GM18907 (cell line): ENCODE data around the gene DDX3X.

Experiments used
- ATAC-seq: cut with Tn5 transposase; IDR thresholded peaks from one replicate; pipeline ENCODE4 v1.9.1; 2021; ENCODE audit warnings: mild to moderate bottlenecking, moderate library complexity; ENCODE audit not compliant: unreplicated experiment

The DDX3X gene

DNA sequence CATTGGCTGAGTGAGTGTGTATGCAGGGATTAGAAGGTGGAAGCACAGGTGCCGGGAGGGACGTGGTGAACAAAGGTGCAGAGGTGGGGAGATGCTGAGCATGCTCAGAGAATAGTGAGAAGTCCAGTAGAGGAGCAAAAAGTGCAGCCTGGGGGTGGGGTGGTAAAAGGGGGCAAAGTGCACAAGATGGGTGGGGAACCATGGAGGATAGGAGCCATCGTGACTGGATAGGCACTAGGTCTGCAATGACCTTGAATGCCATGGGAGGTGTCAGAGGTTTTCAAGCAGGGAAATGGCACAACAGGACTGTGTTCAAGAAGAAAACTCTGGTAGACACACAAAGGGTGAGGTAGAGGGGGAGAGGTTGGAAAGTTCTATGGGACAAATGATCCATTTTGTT is 6.6 kb upstream of the DDX3X start:
- no peak for ATAC-seq

DNA sequence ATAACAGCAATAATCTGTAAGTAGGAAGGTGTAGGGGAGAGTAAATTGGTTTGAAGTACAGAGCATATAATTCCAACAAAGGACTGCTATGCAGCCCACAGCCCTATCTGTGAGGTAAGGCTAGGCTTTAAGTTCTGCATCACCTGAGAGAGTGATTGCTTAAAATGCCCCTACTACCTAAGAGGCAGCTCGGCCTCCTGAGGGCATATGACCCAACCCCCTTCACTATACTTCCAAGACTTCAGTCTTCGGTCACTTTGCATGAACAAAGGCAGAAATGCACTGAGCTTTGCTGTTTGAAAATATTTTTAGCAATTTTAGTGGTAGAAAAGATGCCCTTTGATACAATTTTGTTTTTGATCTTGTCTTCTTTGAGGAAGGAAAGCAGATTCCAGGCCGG is 4.9 kb upstream of the DDX3X start:
- no peak for ATAC-seq

DNA sequence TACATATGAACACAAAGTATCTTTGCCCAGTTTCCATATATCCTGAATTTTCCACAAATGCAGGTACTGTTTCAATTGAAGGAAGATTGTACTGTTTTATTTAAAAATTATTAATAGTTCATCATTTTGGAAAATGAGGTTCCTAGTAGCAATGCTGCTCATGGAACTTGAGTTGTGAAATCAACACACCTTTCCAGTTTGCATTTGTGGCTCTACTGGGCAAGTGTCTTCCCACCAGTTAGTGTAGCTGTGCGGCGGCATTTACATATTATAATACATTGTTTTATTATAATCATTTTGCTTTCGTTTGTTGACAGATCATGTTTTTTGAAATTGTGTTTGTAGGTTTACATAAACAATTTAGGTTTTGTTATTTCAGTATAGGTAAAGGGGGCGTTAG is 2.0 kb upstream of the DDX3X start:
- ATAC-seq = no peak

DNA sequence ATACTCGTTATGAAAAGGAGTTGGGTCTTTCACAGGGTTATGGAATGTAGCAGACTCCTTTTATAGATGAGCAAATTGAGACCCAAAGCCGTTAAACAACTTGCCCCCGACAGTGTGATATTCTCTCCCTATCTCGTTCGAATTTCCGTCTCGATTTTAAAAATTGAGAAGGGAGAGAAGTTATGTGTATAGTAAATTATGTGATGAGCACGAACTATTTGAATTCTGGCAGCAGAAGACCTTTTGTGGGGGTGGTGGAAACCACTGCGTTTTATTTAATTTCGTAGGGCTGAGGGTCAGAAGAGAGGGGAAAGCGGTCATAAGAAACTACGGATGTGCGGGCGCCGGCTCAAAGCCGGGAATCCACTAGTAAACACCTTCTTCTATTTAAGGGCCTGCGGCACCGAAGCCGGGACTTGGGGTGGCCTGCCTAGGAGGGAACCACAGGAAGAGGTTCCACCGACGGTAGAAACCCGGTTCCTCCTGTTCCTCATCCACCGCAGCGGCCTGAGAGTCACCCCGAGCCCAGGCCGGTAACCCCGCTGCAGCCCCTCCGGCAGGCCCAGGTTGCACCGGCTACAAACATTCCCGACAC is 1.5 kb upstream of the DDX3X start:
- peak; percentile 19 for ATAC-seq

DNA sequence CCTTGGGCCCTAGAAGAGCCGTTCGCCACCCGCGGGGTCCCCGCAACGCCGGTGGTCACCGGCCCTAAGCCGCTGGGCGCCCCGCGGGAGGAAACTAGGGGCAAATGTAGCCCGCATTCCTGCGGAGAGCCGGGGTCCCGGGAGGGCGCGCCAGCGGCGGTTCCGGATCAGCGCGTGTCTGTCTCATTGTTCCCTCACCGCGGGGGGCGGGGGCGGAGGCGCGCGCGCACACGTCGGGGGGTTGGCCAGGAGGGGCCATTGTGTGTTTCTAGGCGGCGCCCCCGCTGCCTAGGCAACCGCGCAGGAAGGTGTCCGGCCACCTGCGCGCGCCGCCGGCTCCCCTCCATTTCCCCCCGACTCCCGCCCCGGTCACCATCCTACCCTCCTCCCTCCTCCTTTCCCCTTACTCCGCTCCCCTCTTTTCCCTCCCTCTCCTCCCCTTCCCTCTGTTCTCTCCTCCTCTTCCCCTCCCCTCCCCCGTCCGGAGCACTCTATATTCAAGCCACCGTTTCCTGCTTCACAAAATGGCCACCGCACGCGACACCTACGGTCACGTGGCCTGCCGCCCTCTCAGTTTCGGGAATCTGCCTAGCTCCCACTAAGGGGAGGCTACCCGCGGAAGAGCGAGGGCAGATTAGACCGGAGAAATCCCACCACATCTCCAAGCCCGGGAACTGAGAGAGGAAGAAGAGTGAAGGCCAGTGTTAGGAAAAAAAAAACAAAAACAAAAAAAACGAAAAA is 789 bp upstream of the DDX3X start:
- ATAC-seq = peak; percentile 52

DNA sequence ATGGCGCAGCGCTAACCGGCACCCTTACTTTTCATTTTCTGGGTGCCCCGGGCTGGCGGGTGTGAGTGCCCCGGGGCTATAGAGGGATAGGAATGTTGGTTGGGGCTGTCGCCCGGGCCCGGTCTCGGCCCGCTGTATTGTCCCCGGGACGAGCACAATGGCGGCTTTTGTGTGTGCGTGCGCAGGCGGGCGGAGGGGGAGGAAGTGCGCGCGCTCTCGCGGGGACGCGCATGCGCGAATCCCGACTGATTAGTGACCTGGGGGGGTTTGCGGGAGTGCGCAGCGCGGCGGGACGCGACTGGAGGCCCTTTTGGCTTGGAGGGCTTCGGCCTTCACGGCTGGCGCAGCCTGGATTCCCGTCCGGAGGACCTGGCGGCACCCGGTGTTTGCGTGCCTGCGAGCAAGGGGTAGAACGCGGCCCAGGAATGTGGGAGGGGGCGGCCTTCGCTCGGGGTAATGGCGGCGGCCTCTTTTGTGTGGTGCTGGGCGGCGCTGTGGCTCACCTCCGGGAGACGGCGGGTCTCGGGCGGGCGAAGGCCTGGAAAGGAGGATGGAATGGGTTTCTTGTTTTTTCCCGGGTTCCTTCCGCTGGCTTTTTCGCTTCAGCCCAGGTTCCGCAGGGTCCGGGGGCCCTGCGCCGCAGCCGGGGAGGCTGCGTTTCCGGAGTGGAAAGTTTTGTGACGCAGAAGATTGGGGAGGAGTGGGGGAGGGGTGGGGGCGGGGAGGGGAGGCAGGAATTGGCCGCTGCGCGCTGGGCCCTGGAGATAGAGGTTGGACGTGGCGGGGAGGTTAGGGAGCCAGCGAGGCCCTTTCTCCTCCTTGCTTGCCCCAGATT is 618 bp downstream of the DDX3X start:
- peak; percentile 32 for ATAC-seq

DNA sequence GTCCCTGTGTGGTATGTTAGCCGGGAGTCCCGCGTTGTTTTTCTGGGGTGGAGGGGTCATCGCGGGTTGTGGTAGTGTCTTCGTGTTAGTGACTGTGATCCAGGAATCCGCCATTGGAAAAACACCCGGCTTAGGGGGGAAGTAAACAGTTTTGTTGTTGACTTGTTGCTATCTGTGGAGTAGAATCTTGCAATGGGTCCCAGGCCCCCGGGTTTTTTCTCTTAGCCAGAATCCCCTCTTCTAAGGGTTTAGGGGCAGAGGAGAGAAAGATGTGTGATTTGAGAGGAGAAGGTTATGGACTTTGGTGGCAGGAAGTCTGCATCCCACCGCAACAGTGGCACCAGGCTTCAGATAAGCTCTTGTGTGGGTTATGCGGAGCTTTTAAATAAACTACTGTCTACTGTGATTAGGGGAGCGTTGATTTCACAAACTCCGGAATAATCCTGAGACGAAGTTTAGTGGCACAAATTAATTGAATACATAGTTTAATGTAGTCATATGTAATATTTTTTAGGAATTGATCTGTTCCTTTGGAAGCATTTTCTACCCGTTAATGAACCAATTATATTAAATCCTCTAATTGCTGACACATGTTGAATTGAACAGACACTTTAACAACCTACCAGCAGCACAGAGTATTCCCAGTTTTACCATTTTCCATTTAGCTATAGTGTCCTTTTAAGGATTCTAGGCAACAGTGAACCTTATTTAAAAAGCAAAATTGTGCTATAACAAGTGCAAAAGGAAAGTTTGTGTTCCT is 1.4 kb downstream of the DDX3X start:
- ATAC-seq = no peak

DNA sequence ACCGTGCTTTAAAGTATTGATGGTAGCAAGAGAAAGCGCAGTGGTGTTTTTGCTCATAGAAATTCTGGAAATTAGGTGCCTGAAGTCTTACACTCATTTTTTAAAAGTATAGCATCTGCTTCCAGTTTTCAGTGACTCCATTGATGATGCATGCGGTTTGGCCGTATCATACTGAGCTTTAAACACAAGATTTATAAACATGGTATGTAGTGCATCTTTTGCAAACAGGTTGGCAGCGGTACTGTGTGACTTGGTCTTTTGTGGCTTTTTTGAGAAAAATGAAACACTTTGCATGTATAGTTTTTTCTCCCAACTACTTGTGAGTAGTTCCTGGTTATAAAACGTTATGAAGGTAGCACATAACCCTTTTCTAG is 2.0 kb downstream of the DDX3X start:
- no peak for ATAC-seq

DNA sequence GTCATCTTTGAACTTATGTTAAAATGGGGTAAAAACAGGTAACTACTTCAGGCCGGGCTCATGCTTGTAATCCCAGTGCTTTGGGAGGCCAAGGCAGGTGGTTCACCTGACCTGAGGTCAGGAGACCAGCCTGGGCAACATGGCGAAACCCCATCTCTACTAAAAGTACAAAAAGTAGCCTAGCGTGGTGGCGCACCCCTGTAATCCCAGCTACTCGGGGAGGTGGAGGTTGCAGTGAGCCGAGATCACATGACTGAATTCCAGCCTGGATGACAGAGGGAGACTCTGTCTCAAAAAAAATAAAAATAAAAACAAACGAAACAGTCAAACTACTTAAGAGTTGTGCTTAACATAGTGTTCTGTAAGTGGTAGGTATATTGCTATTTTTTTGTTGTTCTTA is 2.5 kb downstream of the DDX3X start:
- no peak for ATAC-seq

DNA sequence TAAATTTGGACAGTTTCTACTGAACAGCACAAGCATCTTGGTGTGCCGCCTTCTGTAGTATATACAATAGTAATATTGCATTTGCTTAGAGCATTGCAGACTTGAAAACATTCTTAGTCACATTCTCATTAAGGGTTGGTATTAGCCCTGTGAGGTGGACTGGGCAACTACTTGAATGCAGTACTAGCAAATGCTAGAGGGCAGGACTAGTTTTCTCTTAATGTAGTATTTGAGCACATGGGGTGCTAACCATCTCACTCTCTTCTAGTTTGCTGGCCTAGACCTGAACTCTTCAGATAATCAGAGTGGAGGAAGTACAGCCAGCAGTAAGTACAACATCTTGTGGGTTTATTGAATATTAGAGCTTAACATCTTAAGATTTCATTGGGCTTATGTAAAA is 3.2 kb downstream of the DDX3X start:
- no peak for ATAC-seq

DNA sequence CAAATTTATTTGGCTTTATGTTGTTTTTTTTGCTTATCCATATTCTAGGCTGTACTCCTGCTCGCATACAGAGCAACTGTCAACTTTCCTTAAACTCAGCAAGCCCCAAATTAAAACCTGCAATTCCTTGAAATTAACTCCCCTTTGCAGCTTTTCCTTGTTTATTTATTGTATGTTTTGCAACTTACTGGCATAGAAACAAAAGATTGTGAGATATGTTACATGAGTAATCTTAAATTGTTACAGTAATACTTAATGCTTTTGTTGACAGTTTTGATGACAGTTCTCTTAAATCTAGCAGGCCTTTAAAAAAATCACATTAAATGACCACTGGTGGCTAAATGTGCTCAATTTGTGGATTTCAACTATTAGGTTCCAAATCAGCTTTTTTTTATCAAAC is 4.5 kb downstream of the DDX3X start:
- no peak for ATAC-seq

DNA sequence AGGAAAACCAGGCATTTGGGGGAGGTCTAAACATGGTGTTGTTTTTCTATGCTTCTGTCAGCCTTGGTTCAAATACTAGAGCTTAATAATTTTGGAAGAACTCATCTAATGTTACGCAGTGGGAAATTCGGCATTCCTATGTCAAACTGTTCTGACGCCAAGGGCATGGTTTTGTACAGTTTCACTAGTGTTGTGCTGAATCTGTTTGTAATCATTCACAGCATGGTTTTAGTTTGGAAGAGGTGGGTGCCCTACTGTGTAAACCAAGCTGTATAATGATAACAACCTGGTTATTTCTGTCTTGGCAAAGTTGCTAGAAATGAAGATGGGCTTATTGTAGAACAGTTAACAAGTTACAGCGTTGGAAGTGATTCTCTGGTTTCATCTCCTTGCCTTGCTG is 5.2 kb downstream of the DDX3X start:
- no peak for ATAC-seq

DNA sequence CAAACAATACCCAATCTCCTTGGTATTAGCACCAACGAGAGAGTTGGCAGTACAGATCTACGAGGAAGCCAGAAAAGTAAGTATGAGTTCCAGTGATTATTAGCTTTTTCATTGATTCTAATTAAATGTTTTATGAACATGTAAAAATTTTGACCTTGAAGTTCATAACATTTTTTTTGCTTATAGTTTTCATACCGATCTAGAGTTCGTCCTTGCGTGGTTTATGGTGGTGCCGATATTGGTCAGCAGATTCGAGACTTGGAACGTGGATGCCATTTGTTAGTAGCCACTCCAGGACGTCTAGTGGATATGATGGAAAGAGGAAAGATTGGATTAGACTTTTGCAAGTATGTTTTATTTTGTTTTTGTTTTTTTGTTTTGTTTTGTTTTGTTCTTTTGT is 10.1 kb downstream of the DDX3X start:
- no peak for ATAC-seq

DNA sequence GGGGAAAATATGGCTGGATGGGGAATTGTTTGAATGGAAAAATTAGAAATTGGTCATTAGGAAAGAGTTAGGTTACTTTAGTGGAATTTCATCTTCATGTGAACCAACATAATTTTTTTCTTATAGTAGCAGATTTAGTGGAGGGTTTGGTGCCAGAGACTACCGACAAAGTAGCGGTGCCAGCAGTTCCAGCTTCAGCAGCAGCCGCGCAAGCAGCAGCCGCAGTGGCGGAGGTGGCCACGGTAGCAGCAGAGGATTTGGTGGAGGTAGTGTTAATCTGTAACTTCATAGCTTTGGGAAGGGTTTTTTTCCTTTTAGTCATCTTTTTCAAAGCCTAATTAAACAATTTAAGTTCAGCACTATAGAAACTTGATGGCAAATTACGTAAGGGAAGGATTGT is 13.2 kb downstream of the DDX3X start:
- ATAC-seq = no peak

DNA sequence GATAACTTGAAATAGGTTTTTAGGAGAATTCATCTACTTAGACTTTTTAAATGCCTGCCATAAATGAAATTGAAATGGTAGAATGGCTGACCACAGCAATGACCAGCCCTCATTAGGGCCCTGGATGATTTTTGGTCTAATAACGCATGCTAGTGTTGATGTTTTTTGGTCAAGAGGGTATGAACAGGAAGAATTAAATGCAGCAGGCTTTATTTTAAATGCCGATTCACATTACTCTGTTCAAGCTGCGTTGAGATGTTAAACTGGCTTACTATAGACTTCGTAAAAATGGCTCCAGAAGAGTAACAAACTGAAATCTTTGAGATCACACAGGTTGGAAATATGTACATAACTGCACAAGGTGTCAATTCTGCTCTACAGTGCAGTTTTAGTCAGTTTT is 14.6 kb downstream of the DDX3X start:
- ATAC-seq = no peak

DNA sequence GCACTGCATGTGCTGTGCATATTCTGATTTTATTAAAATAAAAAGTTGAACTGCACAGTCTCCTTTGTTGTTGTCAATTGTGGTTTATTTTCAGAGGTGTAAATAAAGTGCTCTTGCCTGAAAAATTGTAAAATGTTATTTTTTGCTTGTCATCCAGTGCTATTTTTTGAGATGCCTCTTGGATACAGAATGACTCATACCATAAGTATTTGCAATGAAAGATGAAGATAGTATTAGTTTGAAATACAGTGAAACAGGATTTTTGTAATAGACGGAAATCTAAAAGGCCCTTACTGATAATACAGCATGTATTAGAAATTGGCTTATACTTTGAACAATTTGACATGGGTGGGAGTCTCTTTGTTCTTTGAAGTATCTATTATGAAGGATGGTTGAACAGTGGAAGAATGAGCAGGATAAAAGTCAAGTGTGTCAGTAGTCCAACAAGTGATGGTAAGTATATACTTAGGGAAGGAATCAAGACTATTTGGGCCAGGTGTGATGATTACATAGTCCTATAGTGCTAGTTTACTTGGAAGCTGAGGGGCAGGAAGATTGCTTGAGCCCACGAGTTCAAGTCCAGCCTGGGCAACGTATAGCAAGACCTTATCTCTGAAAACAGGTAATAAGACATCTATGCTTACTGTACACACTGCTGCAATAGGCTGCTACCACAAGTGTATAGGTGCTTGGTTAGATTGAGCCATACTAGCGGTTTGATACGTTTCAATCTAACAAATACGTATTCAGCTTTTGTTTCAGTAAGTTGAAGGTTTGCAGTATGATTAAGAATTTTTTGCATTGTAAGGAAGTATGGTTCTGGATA is 16.4 kb downstream of the DDX3X start:
- no peak for ATAC-seq

DNA sequence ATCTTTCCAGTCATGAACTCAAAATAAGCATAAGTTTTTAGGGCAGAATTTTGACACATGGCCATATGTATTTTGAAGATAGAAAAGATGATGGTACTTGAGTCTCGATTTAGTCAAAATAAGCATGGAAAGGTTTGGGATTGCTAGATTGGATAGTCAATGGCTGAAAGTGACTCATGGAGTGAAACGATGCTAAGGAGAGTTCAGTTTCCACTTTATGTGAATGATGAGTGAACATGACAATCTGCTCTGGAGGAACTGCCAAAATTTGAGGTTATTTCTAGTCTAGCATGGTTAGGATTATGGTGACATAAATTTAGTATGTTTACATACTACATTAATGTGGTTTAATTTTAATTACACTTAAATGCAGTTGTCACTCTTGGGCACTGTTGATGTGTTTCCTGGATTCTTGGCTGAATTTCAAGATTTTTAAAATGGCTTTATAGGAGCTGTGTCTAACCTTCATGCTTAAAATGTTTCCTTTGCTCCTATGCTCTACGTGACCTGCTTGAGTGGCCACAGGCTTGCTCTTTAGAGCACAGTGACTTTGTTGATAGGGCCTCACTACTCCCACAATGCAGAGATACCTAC is 17.1 kb downstream of the DDX3X start:
- no peak for ATAC-seq

DNA sequence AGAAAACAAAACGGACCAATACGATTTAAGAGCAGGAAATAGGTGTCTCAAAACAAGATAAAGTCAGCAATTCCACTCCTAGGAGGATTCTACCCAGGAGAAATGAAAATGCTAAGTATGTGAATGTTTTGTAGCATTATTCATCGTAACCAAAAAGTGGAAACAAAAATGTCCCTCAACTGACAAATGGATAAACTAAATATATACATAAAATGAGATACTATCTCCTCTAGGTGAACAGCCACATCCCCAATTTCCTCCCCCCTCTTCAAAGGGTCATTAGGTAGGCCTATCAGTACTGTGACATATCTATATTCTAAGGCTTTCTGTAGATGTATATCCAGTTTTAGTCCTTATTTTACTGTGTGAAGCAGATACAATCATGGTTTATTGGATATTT is 18.0 kb downstream of the DDX3X start:
- ATAC-seq = no peak

DNA sequence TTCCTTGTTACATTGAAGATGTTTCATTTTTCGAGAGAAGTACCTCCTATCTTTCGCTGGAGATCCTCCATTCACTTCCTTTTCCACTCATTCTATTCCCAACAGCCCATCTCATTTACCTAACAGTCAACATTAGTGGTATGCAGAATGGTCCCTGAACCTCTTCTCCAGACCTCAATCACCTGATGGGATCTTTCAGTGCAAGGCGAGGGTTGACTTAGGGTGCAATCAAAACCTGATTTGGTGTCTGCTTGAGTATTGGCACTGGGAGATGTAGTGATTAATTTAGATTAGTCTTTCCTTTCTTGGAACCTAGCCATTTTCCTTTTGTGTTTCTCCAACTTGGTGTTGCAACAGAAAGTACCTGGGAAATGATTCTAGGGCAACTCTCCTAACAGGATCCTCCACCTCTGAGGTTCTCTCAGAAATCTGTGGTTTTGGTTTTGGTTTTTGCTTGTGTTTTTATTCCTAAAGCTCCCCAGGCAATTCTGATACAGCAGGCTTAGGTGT is 18.4 kb downstream of the DDX3X start:
- ATAC-seq = no peak

DNA sequence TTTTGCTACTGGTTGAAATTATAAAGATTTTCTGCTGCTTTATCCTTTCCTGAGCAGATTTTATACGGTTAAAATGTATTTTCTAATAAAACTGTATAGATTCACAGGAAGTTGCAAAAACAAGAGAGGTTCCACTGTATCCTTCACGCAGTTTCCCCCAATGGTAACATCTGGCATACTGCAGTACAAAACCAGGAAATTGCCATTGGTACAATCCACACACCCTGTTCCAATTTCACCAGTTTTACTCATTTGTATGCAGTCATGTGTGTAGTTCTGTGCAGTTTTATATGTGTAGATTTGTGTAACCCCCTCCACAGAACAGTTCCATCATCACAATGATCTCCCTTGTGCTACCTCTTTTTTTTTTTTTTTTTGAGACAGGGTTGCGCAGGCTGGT is 20.0 kb downstream of the DDX3X start:
- ATAC-seq = no peak
